GM12878 (cell line): ENCODE measurements around the gene RADIL. TPM values are rescaled to one million over a fixed set of nuclear protein-coding genes. Genes with fewer than 3 reads are reported as not detected.

Source experiments
- ATAC-seq: fragments of 200-7000 bp; cut with Tn5 transposase; 3 replicates; pipeline ENCODE4 v1.9.1; 2020; ENCODE audit warnings: mild to moderate bottlenecking, moderate library complexity
- BruUV-seq: library from RNA; stranded (reverse); fragments of 400-500 nt; replicated peaks from 2 replicates; lab custom pipeline; 2021; lab: Mats Ljungman, UMichigan
- CTCF ChIA-PET: fragments of 300-600 bp; sonication (Branson Sonifier 250); formaldehyde crosslinking; extraction: SDS; loops from one replicate; lab custom pipeline; 2021; ENCODE audit warnings: inconsistent platforms; lab: Yijun Ruan, JAX
- POLR2A ChIA-PET: fragments of 350-600 bp; formaldehyde crosslinking; extraction: SDS; loops from one replicate; lab custom pipeline; 2021; ENCODE audit warnings: inconsistent platforms; lab: Charles Lee
- RAD21 ChIA-PET: fragments of 300-600 bp; sonication (Branson Sonifier 250); formaldehyde crosslinking; loops from one replicate; lab custom pipeline; 2023; ENCODE audit warnings: antibody characterized with exemption; ENCODE audit not compliant: unreplicated experiment; lab: Charles Lee
- SMC1A ChIA-PET: fragments of 300-600 bp; sonication (Branson Sonifier 250); formaldehyde crosslinking; loops from one replicate; lab custom pipeline; 2023; ENCODE audit not compliant: unreplicated experiment, uncharacterized antibody; lab: Charles Lee
- DNase-seq: peaks from one replicate; pipeline ENCODE4 v3.0.0-alpha.2; 2011; ENCODE audit warnings: low read depth, low spot score
- FAIRE-seq: peaks from 3 replicates; lab custom pipeline; 2011; peaks lifted over from hg19 to GRCh38; lab: Jason Lieb, UNC
- H2AFZ ChIP-seq: 2 replicates; pipeline ENCODE4 v1.6.0; 2011; ENCODE audit warnings: low read depth, low read length, control low read depth; ENCODE audit not compliant: control insufficient read depth
- H3K27ac ChIP-seq: 2 replicates; pipeline ENCODE4 v1.5.1; 2011; ENCODE audit warnings: control low read depth; ENCODE audit not compliant: control insufficient read depth, insufficient read depth
- H3K27me3 ChIP-seq, 2 experiments: replicated peaks in 1 of 2; 2 replicates each; pipeline versions ENCODE4 v1.6.0 to v1.6.1; 2011; ENCODE audit warnings: low read length in 1 of 2; ENCODE audit not compliant: control insufficient read depth in 2 of 2, insufficient read depth in 2 of 2
- H3K36me3 ChIP-seq, 2 experiments: 2 replicates each; pipeline ENCODE4 v1.5.1; 2011; ENCODE audit warnings: low read length in 1 of 2; ENCODE audit not compliant: control insufficient read depth in 2 of 2, insufficient read depth in 2 of 2
- H3K4me1 ChIP-seq: 2 replicates; pipeline ENCODE4 v1.6.1; 2011; ENCODE audit warnings: mild to moderate bottlenecking, low read length, moderate library complexity, mixed read lengths; ENCODE audit not compliant: control insufficient read depth, insufficient read depth
- H3K4me2 ChIP-seq: 2 replicates; pipeline ENCODE4 v1.6.0; 2011; ENCODE audit warnings: control low read depth; ENCODE audit not compliant: control insufficient read depth, insufficient read depth
- H3K4me3 ChIP-seq: fragments of 200-600 bp; sonication (generic); 2 replicates; pipeline ENCODE4 v1.5.1; 2016
- H3K79me2 ChIP-seq: 2 replicates; pipeline ENCODE4 v1.6.0; 2011; ENCODE audit warnings: low read length; ENCODE audit not compliant: control insufficient read depth, insufficient read depth
- H3K9ac ChIP-seq: 2 replicates; pipeline ENCODE4 v1.8.0; 2011; ENCODE audit warnings: low read length, control low read depth, mixed read lengths; ENCODE audit not compliant: control insufficient read depth, insufficient read depth
- H3K9me3 ChIP-seq: replicated peaks from 3 replicates; pipeline ENCODE4 v1.5.1; 2011; ENCODE audit warnings: mild to moderate bottlenecking, low read length; ENCODE audit not compliant: control insufficient read depth, insufficient read depth
- H4K20me1 ChIP-seq: 2 replicates; pipeline ENCODE4 v1.6.0; 2011; ENCODE audit not compliant: control insufficient read depth, insufficient read depth
- FOXM1 ChIP-seq: IDR thresholded peaks from 2 replicates; pipeline ENCODE4 v1.6.1; 2012; ENCODE audit warnings: low read depth, mild to moderate bottlenecking, inconsistent platforms, low read length, moderate library complexity
- LARP7 ChIP-seq: fragments of 450-650 bp; IDR thresholded peaks from 2 replicates; pipeline ENCODE4 v1.6.1; 2017; ENCODE audit warnings: mild to moderate bottlenecking
- MEF2B ChIP-seq: fragments of 450-650 bp; IDR thresholded peaks from 2 replicates; pipeline ENCODE4 v1.6.1; 2018; ENCODE audit warnings: mild to moderate bottlenecking, moderate library complexity; ENCODE audit not compliant: partially characterized antibody, poor library complexity, severe bottlenecking
- NRF1 ChIP-seq: conservative IDR thresholded peaks from 2 replicates; pipeline ENCODE4 v1.6.1; 2011; ENCODE audit warnings: mild to moderate bottlenecking, low read depth, low read length, improper control_type of control experiment
- RUNX3 ChIP-seq: IDR thresholded peaks from 2 replicates; pipeline ENCODE4 v1.6.1; 2012; ENCODE audit warnings: low read length, inconsistent platforms
- SREBF2 ChIP-seq: IDR thresholded peaks from 2 replicates; pipeline ENCODE4 v1.6.1; 2012; ENCODE audit warnings: mild to moderate bottlenecking, low read length
- STAT3 ChIP-seq: IDR thresholded peaks from 2 replicates; pipeline ENCODE4 v1.6.1; 2011; ENCODE audit warnings: low read depth, low read length, improper control_type of control experiment
- TCF7 ChIP-seq: IDR thresholded peaks from 2 replicates; pipeline ENCODE4 v1.6.1; 2014; ENCODE audit warnings: antibody characterized with exemption, borderline replicate concordance
- ZNF384 ChIP-seq: IDR thresholded peaks from 2 replicates; pipeline ENCODE4 v1.6.1; 2012; ENCODE audit warnings: low read depth, mild to moderate bottlenecking, low read length, improper control_type of control experiment, borderline replicate concordance
- WGBS: methylation state at CpG from one replicate; pipeline ENCODE4 v1.1.6; 2016; ENCODE audit warnings: low lambda C conversion rate; ENCODE audit not compliant: insufficient replicate concordance, insufficient coverage; ENCODE audit errors: missing lambda C conversion rate; 5-methylcytosine and 5-hydroxymethylcytosine counted together
- in situ Hi-C: fragments of 300-500 bp; cut with MboI; formaldehyde crosslinking; loops from 9 replicates; pipeline ENCODE4 v1.14.3; 2018; ENCODE audit warnings: mixed read lengths
- intact Hi-C: fragments of 100-400 bp; cut with micrococcal nuclease; formaldehyde crosslinking; loops from one replicate; pipeline ENCODE4 v1.14.2; 2022; ENCODE audit not compliant: unreplicated experiment
- polyA plus RNA-seq, 11 experiments: library from polyadenylated mRNA; depleted of rRNA in 4 of 11; unstranded in 6 of 11; stranded (reverse) in 5 of 11; fragments of >200 nt; fragmentation: Nextera tagmentation in 4 of 11; fragmentation: Illumina TruSeq in 1 of 11; extraction: Ambion mirVana in 4 of 11; extraction: Trizol in 1 of 11; gene quantifications; 1 replicate in 1 of 11; 2 replicates in 10 of 11; pipeline versions ENCODE4 v1.2.1 to v1.2.3, GENCODE V29; 2011 to 2016; ENCODE audit warnings: inconsistent platforms in 2 of 11, missing spikeins in 2 of 11, low read depth in 1 of 11
- total RNA-seq, 4 experiments: library from RNA; depleted of rRNA in 3 of 4; stranded (reverse); fragments of >200 nt in 3 of 4; fragmentation: Illumina TruSeq in 1 of 4; extraction: Trizol in 1 of 4; gene quantifications; 2 replicates each; pipeline versions ENCODE4 v1.2.1 to v1.2.3, GENCODE V29; 2013 to 2021
- TF ChIP-seq, protein P1 (sequence below): IDR thresholded peaks from 2 replicates; pipeline ENCODE4 v1.6.1; 2012; ENCODE audit warnings: low read length, inconsistent platforms

Gene RADIL
- total and polyA plus RNA-seq, 10 of the 15 experiments (the other 5 are each of a cell fraction or from before 2014, with no cell fraction given): 0.05 to 0.06 TPM; not detected in 8

DNA sequence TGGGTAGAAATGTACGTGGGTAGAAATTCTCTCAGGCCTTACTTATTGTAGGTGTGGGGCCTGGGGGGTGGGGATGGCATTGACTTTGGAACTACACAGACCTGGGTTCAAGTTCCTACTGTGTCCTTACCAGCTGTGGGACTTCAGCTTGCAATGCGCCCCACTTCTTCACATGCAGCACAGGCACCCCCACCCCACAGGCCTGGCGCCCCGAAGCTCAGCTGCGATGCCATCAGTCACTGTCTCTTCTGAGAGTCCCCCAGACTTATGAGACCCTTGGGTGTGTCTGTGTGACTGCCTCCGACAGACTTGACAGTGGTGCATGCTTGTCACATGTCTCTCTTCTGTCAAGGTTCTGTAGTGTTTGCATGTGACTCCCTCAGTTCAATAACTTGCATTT lies 111.2 kb downstream of the RADIL start:
- ATAC-seq: no peak
- no peak for FAIRE-seq
- Histone ChIP-seq H3K4me2 (no peak overlapping the region), H3K9me3 (no peaks in the 10 kb centered on the region), H3K27ac (no peak overlapping the region), H3K4me3 (no peak overlapping the region), H2AFZ (no peak overlapping the region), H3K9ac (no peak overlapping the region)
- no TSS peak for BruUV-seq
- SMC1A ChIA-PET: no interaction called here
- no peak for DNase-seq
- POLR2A ChIA-PET: no interaction called here
- WGBS: 98% methylated on average over 6 of the region's 6 CpGs
- TF ChIP-seq LARP7: no peak
- no peak for TF ChIP-seq SREBF2
- TF ChIP-seq, protein P1, sequence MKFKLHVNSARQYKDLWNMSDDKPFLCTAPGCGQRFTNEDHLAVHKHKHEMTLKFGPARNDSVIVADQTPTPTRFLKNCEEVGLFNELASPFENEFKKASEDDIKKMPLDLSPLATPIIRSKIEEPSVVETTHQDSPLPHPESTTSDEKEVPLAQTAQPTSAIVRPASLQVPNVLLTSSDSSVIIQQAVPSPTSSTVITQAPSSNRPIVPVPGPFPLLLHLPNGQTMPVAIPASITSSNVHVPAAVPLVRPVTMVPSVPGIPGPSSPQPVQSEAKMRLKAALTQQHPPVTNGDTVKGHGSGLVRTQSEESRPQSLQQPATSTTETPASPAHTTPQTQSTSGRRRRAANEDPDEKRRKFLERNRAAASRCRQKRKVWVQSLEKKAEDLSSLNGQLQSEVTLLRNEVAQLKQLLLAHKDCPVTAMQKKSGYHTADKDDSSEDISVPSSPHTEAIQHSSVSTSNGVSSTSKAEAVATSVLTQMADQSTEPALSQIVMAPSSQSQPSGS: no peak
- TF ChIP-seq ZNF384: no peak
- TF ChIP-seq RUNX3: no peak
- no peak for TF ChIP-seq NRF1
- no peak for TF ChIP-seq FOXM1
- no peak for TF ChIP-seq STAT3
- TF ChIP-seq MEF2B: no peak
- no peak for TF ChIP-seq TCF7
- TF ChIP-seq, all 136 proteins: peak for 0
- CTCF ChIA-PET: no interaction called here
- peaks cover 27% of the 10 kb centered on the region for H3K79me2 ChIP-seq
- in situ Hi-C loops (no loop called here), intact Hi-C loops (no loop called here)
- RAD21 ChIA-PET: no interaction called here
- no peaks in the 10 kb centered on the region for H3K36me3 ChIP-seq
- peaks cover 10% of the 10 kb centered on the region for H3K4me1 ChIP-seq
- H3K27me3 ChIP-seq: no peaks in the 10 kb centered on the region
- H4K20me1 ChIP-seq: no peaks in the 10 kb centered on the region; the same call in 1 of the 2 replicates
